Activated T-cell treated with anti-CD3 and anti-CD28 coated beads, Interleukin-2, amount 50 U/mL, for 4 hours (primary cell): ENCODE data around the gene ROBO4. TPM values are rescaled to one million over a fixed set of nuclear protein-coding genes. Genes with fewer than 3 reads are reported as not detected.

Experiments used
- ATAC-seq, 2 donors: fragments of 200-7000 bp; cut with Tn5 transposase; one replicate each; pipeline ENCODE4 v1.10.0; 2021
- DNase-seq: peaks from one replicate; pipeline ENCODE4 v3.0.0-alpha.2; 2020
- H3K27me3 Mint-ChIP-seq: one replicate; pipeline ENCODE4 v1.8.0; 2021; ENCODE audit warnings: low read depth, mixed read lengths
- H3K36me3 Mint-ChIP-seq: one replicate; pipeline ENCODE4 v1.8.0; 2022; ENCODE audit warnings: mixed read lengths; ENCODE audit not compliant: insufficient read depth
- H3K4me1 Mint-ChIP-seq: one replicate; pipeline ENCODE4 v1.8.0; 2021; ENCODE audit warnings: low read depth, mixed read lengths
- H3K4me3 Mint-ChIP-seq: one replicate; pipeline ENCODE4 v1.8.0; 2021; ENCODE audit warnings: mild to moderate bottlenecking, moderate library complexity, mixed read lengths
- H3K9me3 Mint-ChIP-seq: one replicate; pipeline ENCODE4 v1.8.0; 2021; ENCODE audit warnings: mixed read lengths
- total RNA-seq, 3 donors: library from RNA; stranded (reverse); gene quantifications; one replicate each; pipeline ENCODE4 v1.2.1, GENCODE V29; 2021

The ROBO4 gene
- total RNA-seq, 3 donors from 2014 or later = not detected

DNA sequence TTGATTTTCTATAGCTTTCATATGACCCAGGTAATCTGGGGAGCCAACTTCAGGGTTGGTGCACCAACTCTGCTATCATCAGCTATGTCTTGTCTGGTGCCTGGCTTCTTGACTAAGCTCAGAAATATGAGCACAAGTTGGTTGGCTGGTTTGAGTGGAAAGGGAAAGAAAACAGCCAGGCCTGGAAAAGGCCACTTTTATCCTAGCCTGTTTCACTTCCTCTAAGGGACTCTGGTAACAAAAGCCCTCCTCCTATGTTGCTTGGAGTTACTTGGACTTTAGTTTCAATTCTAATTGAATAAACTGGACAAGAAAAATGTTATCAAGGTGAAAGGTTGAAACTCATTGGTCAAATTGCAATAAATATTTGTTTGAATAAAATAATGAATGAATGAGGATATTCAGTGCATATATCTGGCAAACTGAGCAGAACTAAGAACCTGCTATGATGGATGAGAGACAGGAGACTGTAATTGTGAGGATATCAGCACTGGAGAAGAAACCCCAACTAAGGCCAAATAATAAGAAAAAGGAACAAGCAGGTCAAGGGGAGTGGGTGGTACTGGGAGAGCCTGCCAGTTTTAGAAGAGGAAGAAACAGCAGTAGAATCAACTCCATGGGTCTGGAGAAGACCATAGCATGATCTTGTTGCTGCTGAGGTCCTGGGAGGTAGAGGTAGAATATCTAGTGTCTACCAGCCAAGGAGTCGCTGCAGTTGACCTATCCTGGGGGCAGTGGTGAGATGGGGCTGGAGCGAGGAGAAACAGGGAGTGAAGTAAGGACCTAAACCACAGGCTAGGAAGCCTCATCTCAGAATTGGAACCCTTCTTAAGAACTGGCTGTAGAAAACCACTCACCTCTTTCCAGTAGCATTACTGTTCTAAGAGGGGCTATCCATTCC, 8.2 kb downstream of the ROBO4 start:
- H3K9me3 Mint-ChIP-seq = no peaks in the 10 kb centered on the region

DNA sequence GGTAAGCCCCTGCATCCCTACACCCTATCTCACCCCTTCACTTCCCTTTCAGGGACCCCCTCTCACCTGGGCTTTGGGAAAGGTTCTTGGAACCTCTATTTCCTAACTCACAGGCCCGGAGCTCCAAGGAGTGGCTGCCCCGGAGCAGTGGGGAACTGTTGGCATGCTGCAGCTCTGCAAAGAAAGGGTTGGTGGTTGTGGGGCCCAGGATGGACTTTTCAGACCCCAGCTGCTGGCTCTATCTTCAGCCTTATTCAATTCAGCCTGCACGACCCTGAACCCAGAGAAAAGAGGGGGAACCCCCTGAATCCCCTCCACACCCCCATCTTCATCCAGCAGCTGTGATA, 10.0 kb downstream of the ROBO4 start:
- H3K36me3 Mint-ChIP-seq = no peaks in the 10 kb centered on the region
- DNase-seq (no peak), ATAC-seq (no peak)
- H3K27me3 Mint-ChIP-seq = peaks cover 12% of the 10 kb centered on the region
- no peaks in the 10 kb centered on the region for H3K4me1 Mint-ChIP-seq
- no peaks in the 10 kb centered on the region for H3K9me3 Mint-ChIP-seq
- no peak overlapping the region for H3K4me3 Mint-ChIP-seq

More for the DNA sequence above, 8.2 kb downstream of the ROBO4 start:
- Mint-ChIP-seq H3K4me1 (no peaks in the 10 kb centered on the region), H3K36me3 (no peaks in the 10 kb centered on the region), H3K4me3 (no peak overlapping the region), H3K27me3 (peaks cover 12% of the 10 kb centered on the region)
- DNase-seq (no peak), ATAC-seq (no peak)

GRCh38 chr11:124886978-124887666, 10.5 kb downstream of the ROBO4 start:
- no peak overlapping the region for H3K4me3 Mint-ChIP-seq
- no peaks in the 10 kb centered on the region for H3K9me3 Mint-ChIP-seq
- DNase-seq = no peak
- H3K4me1 Mint-ChIP-seq = no peaks in the 10 kb centered on the region
- no peaks in the 10 kb centered on the region for H3K36me3 Mint-ChIP-seq
- ATAC-seq = no peak
- peaks cover 12% of the 10 kb centered on the region for H3K27me3 Mint-ChIP-seq

DNA sequence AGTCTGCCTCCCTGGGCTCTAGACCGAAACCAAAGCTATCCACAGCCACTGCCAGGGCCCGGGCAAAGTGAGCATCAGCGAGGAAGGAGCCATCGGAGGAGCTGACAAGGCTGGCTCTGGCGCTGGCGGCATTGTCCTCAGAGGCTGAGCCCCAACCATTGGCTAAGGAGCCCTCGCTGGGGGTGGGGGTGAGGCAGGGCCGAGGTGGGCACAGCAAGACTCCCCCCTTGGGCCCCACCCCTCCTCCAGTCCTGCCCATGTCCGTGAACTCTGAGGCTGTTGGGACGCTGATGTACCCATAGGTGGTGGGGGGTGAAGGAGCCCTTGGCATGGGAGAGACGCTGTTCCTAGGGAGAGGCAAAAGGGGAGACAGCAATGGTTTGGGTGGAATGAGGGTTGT, 11.2 kb downstream of the ROBO4 start:
- no peaks in the 10 kb centered on the region for H3K9me3 Mint-ChIP-seq
- ATAC-seq = no peak
- no peak overlapping the region for H3K4me3 Mint-ChIP-seq
- H3K27me3 Mint-ChIP-seq = peaks cover 12% of the 10 kb centered on the region
- no peaks in the 10 kb centered on the region for H3K4me1 Mint-ChIP-seq
- H3K36me3 Mint-ChIP-seq = no peaks in the 10 kb centered on the region
- no peak for DNase-seq

DNA sequence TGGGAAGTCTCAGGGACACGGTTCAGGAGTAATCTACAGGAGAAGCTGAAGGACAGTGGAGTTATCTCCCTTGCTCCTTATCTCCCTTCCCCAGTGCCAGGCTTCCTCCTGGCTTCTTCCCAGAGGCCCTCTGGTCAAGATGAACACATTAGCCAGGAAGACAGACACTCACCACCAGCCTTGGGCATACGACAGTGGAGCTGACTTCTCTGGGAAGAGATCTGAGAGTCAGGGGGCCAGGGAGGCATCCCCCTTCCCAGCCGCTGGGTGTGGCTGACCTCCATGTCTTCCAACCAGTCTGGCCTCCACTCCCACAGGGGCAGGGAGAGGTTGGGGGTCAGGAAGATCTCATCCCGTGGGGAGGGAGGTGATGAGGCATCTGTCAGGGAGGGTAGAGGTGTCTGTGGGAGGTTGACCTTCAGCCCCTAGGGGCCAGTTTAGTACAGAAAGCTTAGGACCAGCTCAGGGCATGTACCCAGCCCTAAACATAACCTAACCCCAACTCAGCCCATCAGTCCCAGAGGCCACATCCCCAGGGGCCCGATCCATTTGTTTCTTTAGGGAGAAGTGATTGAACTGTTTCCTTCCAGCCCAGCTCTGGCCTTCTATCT, 12.7 kb downstream of the ROBO4 start:
- Mint-ChIP-seq H3K4me3 (no peak overlapping the region), H3K36me3 (no peaks in the 10 kb centered on the region), H3K9me3 (no peaks in the 10 kb centered on the region), H3K27me3 (peaks cover 12% of the 10 kb centered on the region), H3K4me1 (no peaks in the 10 kb centered on the region)
- no peak for DNase-seq
- ATAC-seq = no peak

DNA sequence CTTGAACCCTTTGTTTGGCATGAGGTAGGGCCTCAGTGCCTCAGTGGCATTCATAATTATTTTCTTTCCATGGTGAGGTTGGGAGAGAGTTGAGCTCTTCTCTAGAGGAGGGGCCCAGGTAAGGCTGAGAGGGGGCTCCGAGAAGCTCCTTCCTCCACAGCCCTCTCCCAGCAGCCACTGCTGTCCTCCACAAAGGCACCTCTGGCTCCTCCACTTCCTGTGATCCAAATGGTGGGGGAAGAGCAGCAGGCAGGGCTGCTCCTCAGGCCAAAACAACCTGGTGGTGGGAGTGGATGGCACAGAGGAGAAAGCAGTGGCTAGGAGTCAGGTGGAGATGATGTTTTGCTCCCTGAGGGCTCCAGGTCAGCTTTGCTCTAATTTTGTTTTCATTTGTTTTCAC, 13.3 kb downstream of the ROBO4 start:
- H3K4me1 Mint-ChIP-seq = no peaks in the 10 kb centered on the region
- H3K27me3 Mint-ChIP-seq = peaks cover 12% of the 10 kb centered on the region
- H3K9me3 Mint-ChIP-seq = no peaks in the 10 kb centered on the region
- H3K4me3 Mint-ChIP-seq = no peak overlapping the region
- DNase-seq = no peak
- no peak for ATAC-seq
- H3K36me3 Mint-ChIP-seq = no peaks in the 10 kb centered on the region

DNA sequence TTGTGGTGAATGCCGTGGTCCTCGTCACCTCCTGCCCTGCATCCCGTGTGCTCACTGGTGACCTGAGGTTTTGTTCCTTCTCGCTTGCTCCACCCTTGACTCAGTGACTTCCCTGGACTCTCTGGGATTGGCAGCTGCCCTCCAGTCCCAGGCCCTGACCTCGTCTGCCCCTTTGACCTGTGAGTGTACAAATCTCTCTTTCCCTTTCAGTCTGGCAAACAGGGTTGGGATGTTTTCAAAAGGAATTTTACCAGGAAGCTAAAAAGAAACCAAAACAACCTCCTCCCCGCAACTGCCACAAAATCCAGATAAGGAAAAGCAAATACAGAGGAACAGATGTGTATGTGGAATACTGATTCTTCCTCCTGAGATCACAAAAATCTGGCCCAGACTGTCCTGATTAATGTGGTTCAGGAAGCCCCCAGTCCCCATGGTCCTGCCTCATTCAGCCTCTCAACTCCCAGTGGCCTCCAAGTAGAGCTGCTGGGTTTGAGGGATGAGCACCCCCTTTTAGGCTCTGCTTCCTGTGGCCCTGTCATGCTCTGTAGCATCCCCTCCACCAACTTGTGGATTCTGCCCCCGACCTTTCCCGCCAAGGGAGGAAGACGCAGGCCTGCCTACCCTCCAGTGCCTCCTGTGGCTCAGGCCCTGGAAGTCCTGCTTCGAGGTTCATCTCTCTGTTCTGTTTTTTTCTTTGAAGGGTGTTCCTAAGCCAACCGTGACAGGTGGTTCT, 15.2 kb downstream of the ROBO4 start:
- peaks cover 2% of the 10 kb centered on the region for H3K4me1 Mint-ChIP-seq
- no peaks in the 10 kb centered on the region for H3K9me3 Mint-ChIP-seq
- ATAC-seq (no peak), DNase-seq (no peak)
- H3K27me3 Mint-ChIP-seq = peaks cover 8% of the 10 kb centered on the region
- no peaks in the 10 kb centered on the region for H3K36me3 Mint-ChIP-seq
- no peak overlapping the region for H3K4me3 Mint-ChIP-seq

DNA sequence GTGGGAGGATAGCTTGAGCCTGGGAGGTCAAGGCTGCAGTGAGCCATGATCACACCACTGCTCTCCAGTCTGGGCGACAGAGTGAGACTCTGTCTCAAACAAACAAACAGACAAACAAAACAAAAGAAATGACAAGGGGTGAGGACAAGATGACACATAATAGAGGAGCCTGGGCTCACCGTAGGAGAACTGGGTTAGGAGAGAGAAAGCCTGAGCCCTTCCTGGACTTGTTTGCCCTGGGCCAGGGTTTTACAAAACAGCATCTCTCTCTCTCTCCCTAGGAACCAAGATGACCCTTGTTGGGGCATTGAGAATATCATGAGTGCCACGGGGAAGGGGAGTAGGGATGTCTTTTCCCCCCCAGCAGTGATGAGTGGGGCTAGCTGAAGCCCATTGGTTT, 16.7 kb downstream of the ROBO4 start:
- Mint-ChIP-seq H3K27me3 (peaks cover 4% of the 10 kb centered on the region), H3K4me1 (peaks cover 11% of the 10 kb centered on the region)
- DNase-seq = no peak

DNA sequence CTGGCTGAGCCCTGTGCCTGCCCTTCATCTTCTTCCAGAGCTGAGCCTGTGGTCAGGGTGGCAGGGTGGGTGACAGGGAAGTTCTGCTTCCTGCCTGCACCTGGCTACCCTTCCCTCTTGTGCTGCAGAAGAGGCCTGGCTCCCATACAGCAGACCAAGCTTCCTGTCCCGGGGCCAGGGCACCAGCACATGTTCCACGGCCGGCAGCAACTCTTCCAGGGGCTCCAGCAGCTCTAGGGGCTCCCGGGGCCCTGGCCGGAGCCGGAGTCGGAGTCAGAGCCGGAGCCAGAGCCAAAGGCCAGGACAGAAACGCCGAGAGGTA, 17.4 kb downstream of the ROBO4 start:
- peaks cover 2% of the 10 kb centered on the region for H3K27me3 Mint-ChIP-seq
- H3K36me3 Mint-ChIP-seq = no peaks in the 10 kb centered on the region
- no peak for DNase-seq
- H3K4me3 Mint-ChIP-seq = no peak overlapping the region
- H3K9me3 Mint-ChIP-seq = no peaks in the 10 kb centered on the region
- ATAC-seq = no peak
- H3K4me1 Mint-ChIP-seq = peaks cover 17% of the 10 kb centered on the region

More for the DNA sequence above, 16.7 kb downstream of the ROBO4 start:
- ATAC-seq = no peak
- H3K36me3 Mint-ChIP-seq = no peaks in the 10 kb centered on the region
- no peak overlapping the region for H3K4me3 Mint-ChIP-seq
- no peaks in the 10 kb centered on the region for H3K9me3 Mint-ChIP-seq

DNA sequence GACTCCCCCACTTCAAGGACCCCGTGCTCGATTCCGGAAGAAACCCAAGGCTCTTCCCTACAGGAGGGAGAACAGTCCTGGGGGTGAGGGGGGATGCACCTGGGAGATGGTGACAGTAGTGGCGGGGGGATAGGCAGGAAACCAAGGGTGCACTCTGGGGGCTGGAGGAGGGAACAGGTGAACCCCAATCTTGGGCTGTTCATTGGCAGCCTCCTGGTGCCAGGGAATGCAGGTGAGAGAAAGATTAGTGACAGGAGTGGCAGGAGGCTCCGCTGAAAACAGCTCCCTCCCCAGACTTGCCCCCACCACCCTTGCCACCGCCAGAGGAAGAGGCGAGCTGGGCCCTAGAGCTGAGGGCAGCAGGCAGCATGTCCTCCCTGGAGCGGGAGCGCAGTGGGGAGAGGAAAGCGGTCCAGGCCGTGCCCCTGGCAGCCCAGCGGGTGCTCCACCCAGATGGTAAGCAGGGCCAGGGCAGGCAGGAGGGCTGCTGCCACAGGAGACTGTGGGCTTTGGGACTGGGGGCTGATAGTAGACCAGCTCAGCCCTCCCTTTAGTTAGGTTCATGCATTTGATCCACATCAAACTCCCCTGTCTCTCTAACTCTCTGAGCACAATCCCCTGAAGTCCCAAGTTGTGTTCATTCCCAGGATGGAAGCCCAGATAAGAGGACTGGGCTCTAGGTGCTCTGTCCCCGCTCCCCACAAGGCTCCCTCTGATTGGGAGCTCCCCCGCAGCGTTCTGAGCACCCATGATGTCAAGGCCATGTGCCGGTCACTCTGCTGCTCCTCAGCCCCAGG, 18.0 kb downstream of the ROBO4 start:
- no peaks in the 10 kb centered on the region for H3K36me3 Mint-ChIP-seq
- H3K27me3 Mint-ChIP-seq = peaks cover 3% of the 10 kb centered on the region
- no peaks in the 10 kb centered on the region for H3K9me3 Mint-ChIP-seq
- ATAC-seq = no peak
- H3K4me3 Mint-ChIP-seq = no peak overlapping the region
- no peak for DNase-seq
- H3K4me1 Mint-ChIP-seq = peaks cover 17% of the 10 kb centered on the region

GRCh38 chr11:124878759-124879492, 18.7 kb downstream of the ROBO4 start:
- DNase-seq (no peak), ATAC-seq (no peak)
- no peaks in the 10 kb centered on the region for H3K9me3 Mint-ChIP-seq
- peaks cover 17% of the 10 kb centered on the region for H3K4me1 Mint-ChIP-seq
- H3K4me3 Mint-ChIP-seq = no peak overlapping the region
- H3K27me3 Mint-ChIP-seq = peaks cover 5% of the 10 kb centered on the region
- no peaks in the 10 kb centered on the region for H3K36me3 Mint-ChIP-seq

DNA sequence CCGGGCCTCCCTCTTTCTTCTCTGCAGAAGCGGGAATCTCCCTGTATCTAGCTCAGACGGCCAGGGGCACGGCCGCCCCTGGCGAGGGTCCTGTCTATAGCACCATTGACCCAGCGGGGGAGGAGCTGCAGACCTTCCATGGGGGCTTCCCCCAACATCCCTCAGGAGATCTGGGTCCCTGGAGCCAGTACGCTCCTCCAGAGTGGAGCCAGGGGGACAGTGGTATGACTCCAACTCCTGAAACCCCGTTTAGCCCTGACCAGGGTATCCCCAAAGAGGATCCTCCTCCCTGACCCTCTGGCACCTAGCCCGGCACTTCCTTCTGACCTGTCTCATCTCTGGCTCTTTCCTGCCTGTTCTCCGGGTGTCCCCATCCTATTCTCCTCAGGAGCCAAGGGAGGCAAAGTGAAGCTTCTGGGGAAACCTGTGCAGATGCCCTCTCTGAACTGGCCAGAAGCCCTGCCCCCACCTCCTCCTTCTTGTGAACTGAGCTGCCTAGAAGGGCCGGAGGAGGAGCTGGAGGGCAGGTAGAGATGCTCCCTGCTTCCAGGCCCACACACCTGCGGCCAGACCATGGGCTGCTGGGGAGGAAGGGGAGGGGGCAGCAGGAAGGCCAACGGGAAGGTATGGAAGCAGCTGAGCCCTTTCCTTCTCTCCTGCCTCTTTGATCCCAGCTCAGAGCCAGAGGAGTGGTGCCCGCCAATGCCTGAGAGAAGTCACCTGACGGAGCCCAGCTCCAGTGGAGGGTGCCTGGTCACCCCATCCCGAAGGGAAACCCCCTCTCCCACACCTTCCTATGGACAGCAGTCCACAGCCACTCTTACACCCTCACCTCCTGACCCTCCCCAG, 19.5 kb downstream of the ROBO4 start:
- peaks cover 12% of the 10 kb centered on the region for H3K27me3 Mint-ChIP-seq
- H3K36me3 Mint-ChIP-seq = no peaks in the 10 kb centered on the region
- H3K9me3 Mint-ChIP-seq = no peaks in the 10 kb centered on the region
- H3K4me1 Mint-ChIP-seq = peaks cover 17% of the 10 kb centered on the region
- no peak for ATAC-seq
- H3K4me3 Mint-ChIP-seq = peak overlapping the region; percentile 81
- no peak for DNase-seq

DNA sequence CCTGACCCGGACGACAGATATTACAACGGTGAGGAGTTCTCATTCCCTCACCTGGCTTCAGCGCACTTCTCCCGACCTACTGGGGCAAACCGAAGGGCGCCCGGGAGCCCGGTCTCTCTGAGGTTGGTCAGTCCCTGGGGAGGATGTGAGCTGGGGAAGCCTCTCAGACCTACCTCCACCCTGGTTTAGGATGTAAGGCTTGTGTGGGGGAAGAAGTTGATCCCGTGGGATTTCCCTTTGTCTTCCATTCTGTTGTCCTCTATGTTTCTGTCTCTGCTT, 20.1 kb downstream of the ROBO4 start:
- no peak for ATAC-seq
- Mint-ChIP-seq H3K4me3 (peak overlapping the region; percentile 81), H3K9me3 (no peaks in the 10 kb centered on the region), H3K4me1 (peaks cover 17% of the 10 kb centered on the region), H3K27me3 (peaks cover 17% of the 10 kb centered on the region), H3K36me3 (no peaks in the 10 kb centered on the region)
- DNase-seq = no peak
